WI38 (cell line): ENCODE data around the gene TCERG1L.

Experiments
- H3K4me3 ChIP-seq: 2 replicates; pipeline ENCODE4 v1.5.1; 2011; ENCODE audit warnings: low read depth, mild to moderate bottlenecking, control low read depth, low read length
- CTCF ChIP-seq: IDR thresholded peaks from 2 replicates; pipeline ENCODE4 v1.5.1; 2012; ENCODE audit warnings: low read depth, mild to moderate bottlenecking, control low read depth, low read length

The TCERG1L gene

GRCh38 chr10:131221632-131222277 lies 89.8 kb downstream of the TCERG1L start:
- H3K4me3 ChIP-seq: no peak overlapping the region
- no peak for TF ChIP-seq CTCF

GRCh38 chr10:131220601-131221171 lies 90.8 kb downstream of the TCERG1L start:
- H3K4me3 ChIP-seq: no peak overlapping the region
- TF ChIP-seq CTCF: no peak

- no peak overlapping the region for H3K4me3 ChIP-seq
- TF ChIP-seq CTCF: no peak
Measured at GRCh38 chr10:131219955-131220489, 91.5 kb downstream of the TCERG1L start.

GRCh38 chr10:131219584-131219886 lies 92.0 kb downstream of the TCERG1L start:
- no peak for TF ChIP-seq CTCF
- H3K4me3 ChIP-seq: no peak overlapping the region

GRCh38 chr10:131218811-131219583 lies 92.5 kb downstream of the TCERG1L start:
- H3K4me3 ChIP-seq: no peak overlapping the region
- TF ChIP-seq CTCF: no peak

GRCh38 chr10:131216681-131217230 lies 94.8 kb downstream of the TCERG1L start:
- no peak for TF ChIP-seq CTCF
- no peak overlapping the region for H3K4me3 ChIP-seq

- H3K4me3 ChIP-seq: no peak overlapping the region
- no peak for TF ChIP-seq CTCF
Measured at GRCh38 chr10:131215776-131216175, 95.7 kb downstream of the TCERG1L start.
